ENCODE results near the gene KCNIP1.
A peak's percentile ranks its signal among the peaks of the same experiment; 100 is the strongest.

Gene KCNIP1

DNA sequence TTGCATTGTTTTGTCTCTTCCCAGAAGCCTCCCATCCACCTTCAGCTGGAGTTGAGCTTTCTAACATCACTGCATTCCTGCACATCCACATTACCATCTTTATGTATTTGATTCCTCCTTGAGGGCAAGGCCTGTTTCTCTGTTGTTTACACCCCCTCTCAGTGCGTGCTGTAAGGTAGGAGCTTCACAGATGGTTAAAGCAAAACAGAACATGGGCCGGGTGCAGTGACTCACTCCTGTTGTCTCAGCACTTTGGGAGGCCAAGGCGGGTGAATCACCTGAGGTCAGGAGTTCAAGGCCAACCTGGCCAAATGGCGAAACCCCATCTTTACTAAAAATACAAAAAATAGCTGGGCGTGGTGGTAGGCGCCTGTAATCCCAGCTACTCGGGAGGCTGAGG is 110.9 kb downstream of the KCNIP1 start:
- H3K4ac ChIP-seq (ENCODE audit: low read depth in 1 of 2, low read length in 2 of 2): no peak overlapping the region
- no peak overlapping the region for H2AFZ ChIP-seq (ENCODE audit: low read depth, low read length)
- no peak overlapping the region for H4K91ac ChIP-seq (ENCODE audit: low read length)
- H3K4me2 ChIP-seq (ENCODE audit: low read length, poor library complexity, severe bottlenecking): no peak overlapping the region
- no peak overlapping the region for H3K14ac ChIP-seq (ENCODE audit: low read length in 2 of 2)
- no peak overlapping the region for H3K4me3 ChIP-seq (ENCODE audit: insufficient read depth in 1 of 2, low read depth in 1 of 2, low read length in 2 of 2)
- H3K9me3 ChIP-seq (ENCODE audit: control insufficient read depth, low read length): no peaks in the 10 kb centered on the region
- peaks cover 0 to 52% of the 10 kb centered on the region in 2 experiments for H3K27me3 ChIP-seq (ENCODE audit: control insufficient read depth in 1 of 2, insufficient read depth in 1 of 2, low read length in 2 of 2)
- peak; percentile 40 for DNase-seq
- WGBS: 41% methylated on average over 7 of the region's 7 CpGs
- no peak overlapping the region for H3K18ac ChIP-seq (ENCODE audit: low read depth in 1 of 2, low read length in 2 of 2)
- no peak overlapping the region for H3K23ac ChIP-seq (ENCODE audit: low read length in 2 of 2)
- no peak overlapping the region for H2AK5ac ChIP-seq (ENCODE audit: low read length, severe bottlenecking)
- H2BK120ac ChIP-seq (ENCODE audit: low read depth, low read length): no peak overlapping the region
- no peak overlapping the region for H2BK5ac ChIP-seq (ENCODE audit: low read depth, low read length, poor library complexity, severe bottlenecking)
- no peak overlapping the region for H2BK12ac ChIP-seq (ENCODE audit: low read length in 2 of 2)
- H4K8ac ChIP-seq (ENCODE audit: low read length): no peak overlapping the region
- H2BK15ac ChIP-seq (ENCODE audit: low read depth, poor library complexity, severe bottlenecking): no peak overlapping the region
- peaks cover 8% of the 10 kb centered on the region for H3K79me1 ChIP-seq (replicated peaks; ENCODE audit: low read length, poor library complexity, severe bottlenecking)
- H3K27ac ChIP-seq (ENCODE audit: low read length, poor library complexity, severe bottlenecking): no peak overlapping the region
- no peak overlapping the region for H3K9ac ChIP-seq (ENCODE audit: low read length)
- peaks cover 7% of the 10 kb centered on the region for H3K4me1 ChIP-seq (ENCODE audit: control insufficient read depth, insufficient read depth, low read depth, low read length)
- H3K36me3 ChIP-seq (ENCODE audit: control insufficient read depth in 1 of 2, insufficient read depth in 2 of 2, low read depth in 1 of 2, low read length in 2 of 2): peaks cover 0 to 27% of the 10 kb centered on the region in 2 experiments

DNA sequence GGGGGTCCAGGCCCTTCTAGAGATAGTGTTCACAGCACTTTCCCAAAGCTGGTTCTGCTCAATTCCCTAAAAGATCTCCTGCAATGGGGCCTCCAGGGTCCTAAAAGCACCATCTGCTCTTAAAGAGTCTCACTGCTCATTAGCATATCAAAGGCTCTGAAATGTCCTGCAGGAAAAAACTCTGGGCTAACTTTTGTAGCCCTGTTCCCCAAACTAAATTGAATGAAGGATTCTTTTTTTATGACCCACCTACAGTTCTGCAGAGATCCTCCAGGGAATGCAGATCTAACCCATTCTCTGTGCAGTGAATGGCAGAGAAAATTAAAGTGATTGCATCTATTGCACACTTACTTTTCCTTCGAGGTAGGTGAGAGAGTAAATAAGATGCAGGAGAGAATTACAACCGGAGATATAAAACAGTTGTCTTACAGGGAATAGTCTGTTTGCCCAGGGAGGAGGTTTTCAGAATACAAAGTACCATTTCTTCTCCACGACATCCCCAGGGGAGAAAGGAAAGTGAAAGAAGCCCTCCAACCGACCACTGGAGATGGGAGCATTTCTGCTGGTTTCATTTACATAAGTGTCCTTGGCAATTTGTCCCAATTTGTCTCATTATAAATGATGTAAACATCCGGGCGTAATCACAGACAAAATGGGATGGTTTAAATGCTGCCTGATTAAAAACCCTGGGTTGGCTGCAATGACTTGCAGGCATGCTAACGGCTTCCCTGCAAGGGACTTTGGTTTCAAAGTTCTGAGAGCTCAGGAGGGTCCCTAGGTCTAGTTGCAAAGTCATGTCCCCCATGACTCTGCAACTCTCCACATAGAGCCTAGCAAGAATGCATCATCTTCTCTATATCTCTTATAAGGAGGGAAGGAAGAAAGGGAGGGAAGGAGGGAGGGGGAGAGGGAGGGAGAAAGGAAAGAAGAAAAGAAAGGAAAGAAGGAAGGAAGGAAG is 114.0 kb downstream of the KCNIP1 start:
- Histone ChIP-seq H3K18ac (ENCODE audit: low read depth in 1 of 2, low read length in 2 of 2) (no peak overlapping the region), H3K9ac (ENCODE audit: low read length) (no peak overlapping the region), H3K4me3 (ENCODE audit: insufficient read depth in 1 of 2, low read depth in 1 of 2, low read length in 2 of 2) (no peak overlapping the region), H3K27ac (ENCODE audit: low read length, poor library complexity, severe bottlenecking) (no peak overlapping the region), H2BK120ac (ENCODE audit: low read depth, low read length) (no peak overlapping the region), H2BK15ac (ENCODE audit: low read depth, poor library complexity, severe bottlenecking) (no peak overlapping the region), H3K4me1 (ENCODE audit: control insufficient read depth, insufficient read depth, low read depth, low read length) (peaks cover 7% of the 10 kb centered on the region), H3K79me1 (replicated peaks; ENCODE audit: low read length, poor library complexity, severe bottlenecking) (peaks cover 7% of the 10 kb centered on the region), H3K4me2 (ENCODE audit: low read length, poor library complexity, severe bottlenecking) (no peak overlapping the region), H3K23ac (ENCODE audit: low read length in 2 of 2) (no peak overlapping the region), H3K9me3 (ENCODE audit: control insufficient read depth, low read length) (no peaks in the 10 kb centered on the region), H4K91ac (ENCODE audit: low read length) (no peak overlapping the region), H3K27me3 (ENCODE audit: control insufficient read depth in 1 of 2, insufficient read depth in 1 of 2, low read length in 2 of 2) (peaks cover 0 to 53% of the 10 kb centered on the region in 2 experiments), H3K36me3 (ENCODE audit: control insufficient read depth in 1 of 2, insufficient read depth in 2 of 2, low read depth in 1 of 2, low read length in 2 of 2) (peaks cover 0 to 23% of the 10 kb centered on the region in 2 experiments), H2BK5ac (ENCODE audit: low read depth, low read length, poor library complexity, severe bottlenecking) (no peak overlapping the region), H2AFZ (ENCODE audit: low read depth, low read length) (no peak overlapping the region), H3K14ac (ENCODE audit: low read length in 2 of 2) (no peak overlapping the region), H4K8ac (ENCODE audit: low read length) (no peak overlapping the region), H2AK5ac (ENCODE audit: low read length, severe bottlenecking) (no peak overlapping the region), H3K4ac (ENCODE audit: low read depth in 1 of 2, low read length in 2 of 2) (no peak overlapping the region), H2BK12ac (ENCODE audit: low read length in 2 of 2) (no peak overlapping the region)
- WGBS: 78% methylated on average over 5 of the region's 7 CpGs
- no peak for DNase-seq

- Histone ChIP-seq H3K4me2 (ENCODE audit: low read length, poor library complexity, severe bottlenecking) (no peak overlapping the region), H2AK5ac (ENCODE audit: low read length, severe bottlenecking) (no peak overlapping the region), H2BK15ac (ENCODE audit: low read depth, poor library complexity, severe bottlenecking) (no peak overlapping the region), H3K27me3 (ENCODE audit: control insufficient read depth in 1 of 2, insufficient read depth in 1 of 2, low read length in 2 of 2) (peaks cover 0 to 56% of the 10 kb centered on the region in 2 experiments), H3K18ac (ENCODE audit: low read depth in 1 of 2, low read length in 2 of 2) (no peak overlapping the region), H3K9me3 (ENCODE audit: control insufficient read depth, low read length) (no peaks in the 10 kb centered on the region), H3K79me1 (replicated peaks; ENCODE audit: low read length, poor library complexity, severe bottlenecking) (peaks cover 8% of the 10 kb centered on the region), H2BK5ac (ENCODE audit: low read depth, low read length, poor library complexity, severe bottlenecking) (no peak overlapping the region), H3K36me3 (ENCODE audit: control insufficient read depth in 1 of 2, insufficient read depth in 2 of 2, low read depth in 1 of 2, low read length in 2 of 2) (peaks cover 0 to 23% of the 10 kb centered on the region in 2 experiments), H3K9ac (ENCODE audit: low read length) (no peak overlapping the region), H2BK120ac (ENCODE audit: low read depth, low read length) (no peak overlapping the region), H3K4ac (ENCODE audit: low read depth in 1 of 2, low read length in 2 of 2) (no peak overlapping the region), H2BK12ac (ENCODE audit: low read length in 2 of 2) (no peak overlapping the region), H3K4me3 (ENCODE audit: insufficient read depth in 1 of 2, low read depth in 1 of 2, low read length in 2 of 2) (no peak overlapping the region), H3K4me1 (ENCODE audit: control insufficient read depth, insufficient read depth, low read depth, low read length) (peaks cover under 1% of the 10 kb centered on the region), H3K27ac (ENCODE audit: low read length, poor library complexity, severe bottlenecking) (no peak overlapping the region), H2AFZ (ENCODE audit: low read depth, low read length) (no peak overlapping the region), H4K91ac (ENCODE audit: low read length) (no peak overlapping the region), H4K8ac (ENCODE audit: low read length) (no peak overlapping the region), H3K14ac (ENCODE audit: low read length in 2 of 2) (no peak overlapping the region), H3K23ac (ENCODE audit: low read length in 2 of 2) (no peak overlapping the region)
- no CpG with 5 or more reads among the region's 1 CpG for WGBS
- no peak for DNase-seq
Observed at GRCh38 chr5:170619869-170620268, 116.0 kb downstream of the KCNIP1 start.

GRCh38 chr5:170622933-170623332 is 119.1 kb downstream of the KCNIP1 start:
- Histone ChIP-seq H3K18ac (ENCODE audit: low read depth in 1 of 2, low read length in 2 of 2) (no peak overlapping the region), H3K23ac (ENCODE audit: low read length in 2 of 2) (no peak overlapping the region), H3K4ac (ENCODE audit: low read depth in 1 of 2, low read length in 2 of 2) (no peak overlapping the region), H3K79me1 (replicated peaks; ENCODE audit: low read length, poor library complexity, severe bottlenecking) (peaks cover 8% of the 10 kb centered on the region), H3K9ac (ENCODE audit: low read length) (no peak overlapping the region), H4K8ac (ENCODE audit: low read length) (no peak overlapping the region), H3K27ac (ENCODE audit: low read length, poor library complexity, severe bottlenecking) (no peak overlapping the region), H2BK120ac (ENCODE audit: low read depth, low read length) (no peak overlapping the region), H3K14ac (ENCODE audit: low read length in 2 of 2) (no peak overlapping the region), H2BK12ac (ENCODE audit: low read length in 2 of 2) (no peak overlapping the region), H2AFZ (ENCODE audit: low read depth, low read length) (no peak overlapping the region), H2BK5ac (ENCODE audit: low read depth, low read length, poor library complexity, severe bottlenecking) (no peak overlapping the region), H3K27me3 (ENCODE audit: control insufficient read depth in 1 of 2, insufficient read depth in 1 of 2, low read length in 2 of 2) (peaks cover 0 to 61% of the 10 kb centered on the region in 2 experiments), H3K9me3 (ENCODE audit: control insufficient read depth, low read length) (no peaks in the 10 kb centered on the region), H2AK5ac (ENCODE audit: low read length, severe bottlenecking) (no peak overlapping the region), H3K4me1 (ENCODE audit: control insufficient read depth, insufficient read depth, low read depth, low read length) (no peaks in the 10 kb centered on the region), H4K91ac (ENCODE audit: low read length) (no peak overlapping the region), H3K36me3 (ENCODE audit: control insufficient read depth in 1 of 2, insufficient read depth in 2 of 2, low read depth in 1 of 2, low read length in 2 of 2) (peaks cover 0 to 29% of the 10 kb centered on the region in 2 experiments), H2BK15ac (ENCODE audit: low read depth, poor library complexity, severe bottlenecking) (no peak overlapping the region), H3K4me3 (ENCODE audit: insufficient read depth in 1 of 2, low read depth in 1 of 2, low read length in 2 of 2) (no peak overlapping the region), H3K4me2 (ENCODE audit: low read length, poor library complexity, severe bottlenecking) (no peak overlapping the region)
- WGBS: 97% methylated on average over 12 of the region's 16 CpGs
- no peak for DNase-seq
